HCT116 (cell line): ENCODE data around the gene PICALM. TPM values are rescaled to one million over a fixed set of nuclear protein-coding genes. Genes with fewer than 3 reads are reported as not detected.

Source experiments
- ATAC-seq: fragments of 200-7000 bp; cut with Tn5 transposase; 2 replicates; pipeline ENCODE4 v1.9.1; 2020; ENCODE audit warnings: mild to moderate bottlenecking, moderate library complexity
- BruUV-seq: library from RNA; stranded (reverse); fragments of 400-500 nt; replicated peaks from 2 replicates; lab custom pipeline; 2021; lab: Mats Ljungman, UMichigan
- CTCF ChIA-PET: fragments of 300-600 bp; sonication (Branson Sonifier 250); formaldehyde crosslinking; loops from one replicate; lab custom pipeline; 2021; ENCODE audit warnings: antibody characterized with exemption; lab: Charles Lee
- POLR2A ChIA-PET: fragments of 300-600, 350-600 bp; sonication (Branson Sonifier 250); formaldehyde crosslinking; loops from one replicate; lab custom pipeline; 2021; ENCODE audit warnings: antibody characterized with exemption; lab: Charles Lee
- RAD21 ChIA-PET, 2 experiments: fragments of 300-600 bp; sonication (Branson Sonifier 250); formaldehyde crosslinking; loops; one replicate each; lab custom pipeline; 2023; ENCODE audit warnings: low total read pairs in 2 of 2; ENCODE audit not compliant: uncharacterized antibody in 2 of 2, unreplicated experiment in 2 of 2, low non-redundant PET in 1 of 2; lab: Charles Lee
- DNase-seq: peaks from one replicate; pipeline ENCODE4 v3.0.0-alpha.2; 2010; ENCODE audit warnings: low read depth, low spot score
- H2AFZ ChIP-seq: fragments of 200-600 bp; shearing (Covaris generic), sonication (generic); 2 replicates; pipeline ENCODE4 v1.6.1; 2017; ENCODE audit warnings: low read depth, mixed run types, mixed read lengths, antibody characterized with exemption, low read length; ENCODE audit not compliant: poor library complexity, severe bottlenecking
- H3K27ac ChIP-seq: 2 replicates; pipeline ENCODE4 v1.5.1; 2012; ENCODE audit warnings: low read depth, low read length
- H3K27me3 ChIP-seq: fragments of 200-600 bp; sonication (generic); 2 replicates; pipeline ENCODE4 v1.6.1; 2016; ENCODE audit warnings: mixed run types, low read length, mixed read lengths; ENCODE audit not compliant: insufficient read depth
- H3K36me3 ChIP-seq, 2 experiments: fragments of 200-500 bp in 1 of 2; fragments of 200-600 bp in 1 of 2; sonication (Bioruptor generic) in 1 of 2; sonication (generic) in 1 of 2; 2 replicates each; pipeline versions ENCODE4 v1.5.1 to v1.6.1; 2014 to 2016; ENCODE audit warnings: low read length in 2 of 2, inconsistent platforms in 1 of 2, mixed read lengths in 1 of 2, mixed run types in 1 of 2; ENCODE audit not compliant: insufficient read depth in 2 of 2, control insufficient read depth in 1 of 2
- H3K4me1 ChIP-seq, 2 experiments: fragments of 200-600 bp in 1 of 2; sonication (generic) in 1 of 2; 2 replicates each; pipeline versions ENCODE4 v1.5.1 to v1.6.1; 2012 to 2017; ENCODE audit warnings: low read length in 2 of 2, inconsistent platforms in 1 of 2, mild to moderate bottlenecking in 1 of 2, mixed read lengths in 1 of 2, mixed run types in 1 of 2, moderate library complexity in 1 of 2; ENCODE audit not compliant: insufficient read depth in 2 of 2, control insufficient read depth in 1 of 2
- H3K4me2 ChIP-seq: fragments of 200-600 bp; sonication (generic); 2 replicates; pipeline ENCODE4 v1.6.1; 2017; ENCODE audit warnings: mixed run types, low read length, mixed read lengths
- H3K4me3 ChIP-seq, 2 experiments: fragments of 200-600 bp in 1 of 2; sonication (generic) in 1 of 2; replicated peaks in 1 of 2; 2 replicates each; pipeline ENCODE4 v1.5.1; 2011 to 2016; ENCODE audit warnings: low read length in 2 of 2, control low read depth in 1 of 2, low read depth in 1 of 2, mild to moderate bottlenecking in 1 of 2, mixed read lengths in 1 of 2, mixed run types in 1 of 2
- H3K79me2 ChIP-seq: fragments of 200-600 bp; sonication (generic); 2 replicates; pipeline ENCODE4 v1.6.1; 2017; ENCODE audit warnings: mild to moderate bottlenecking, mixed run types, low read length, moderate library complexity, mixed read lengths; ENCODE audit not compliant: insufficient read depth
- H3K9ac ChIP-seq: fragments of 200-600 bp; sonication (generic); 2 replicates; pipeline ENCODE4 v1.6.1; 2016; ENCODE audit warnings: low read length, mixed read lengths
- H3K9me2 ChIP-seq: fragments of 200-600 bp; sonication (generic), shearing (Covaris generic); 2 replicates; pipeline ENCODE4 v1.6.1; 2017; ENCODE audit warnings: mixed run types, mild to moderate bottlenecking, moderate library complexity; ENCODE audit not compliant: insufficient read depth
- H3K9me3 ChIP-seq, 2 experiments: fragments of 200-500 bp in 1 of 2; fragments of 200-600 bp in 1 of 2; sonication (Bioruptor generic) in 1 of 2; sonication (generic) in 1 of 2; 2 replicates each; pipeline ENCODE4 v1.6.1; 2014 to 2017; ENCODE audit warnings: low read length in 2 of 2, mixed read lengths in 2 of 2, inconsistent platforms in 1 of 2, low read depth in 1 of 2, mild to moderate bottlenecking in 1 of 2, mixed run types in 1 of 2, moderate library complexity in 1 of 2; ENCODE audit not compliant: control insufficient read depth in 1 of 2, insufficient read depth in 1 of 2
- H4K20me1 ChIP-seq: fragments of 200-600 bp; sonication (generic), shearing (Covaris generic); 2 replicates; pipeline ENCODE4 v1.6.1; 2017; ENCODE audit warnings: mixed run types, mild to moderate bottlenecking, moderate library complexity; ENCODE audit not compliant: insufficient read depth
- CTCF ChIP-seq, 3 experiments: fragments of 200-600 bp in 1 of 3; sonication (generic) in 1 of 3; IDR thresholded peaks in 2 of 3; conservative IDR thresholded peaks in 1 of 3; 2 replicates each; pipeline ENCODE4 v1.5.1; 2012 to 2017; ENCODE audit warnings: low read depth in 2 of 3, low read length in 2 of 3, antibody characterized with exemption in 1 of 3, borderline replicate concordance in 1 of 3, control low read depth in 1 of 3, mild to moderate bottlenecking in 1 of 3, mixed read lengths in 1 of 3, mixed run types in 1 of 3, moderate library complexity in 1 of 3; ENCODE audit not compliant: insufficient read depth in 1 of 3
- ELF1 ChIP-seq: IDR thresholded peaks from 2 replicates; pipeline ENCODE4 v1.6.1; 2012; ENCODE audit warnings: low read depth, borderline replicate concordance
- FOSL1 ChIP-seq: IDR thresholded peaks from 2 replicates; pipeline ENCODE4 v1.6.1; 2012; ENCODE audit warnings: low read depth
- RAD21 ChIP-seq: IDR thresholded peaks from 2 replicates; pipeline ENCODE4 v1.6.1; 2012; ENCODE audit warnings: low read depth, mild to moderate bottlenecking
- SP1 ChIP-seq: IDR thresholded peaks from 2 replicates; pipeline ENCODE4 v1.6.1; 2012; ENCODE audit warnings: low read depth
- TCF7L2 ChIP-seq: IDR thresholded peaks from 2 replicates; pipeline ENCODE4 v1.7.0; 2011; ENCODE audit warnings: borderline replicate concordance, inconsistent platforms; ENCODE audit not compliant: insufficient read depth, insufficient read length; ENCODE audit errors: extremely low read depth
- ZBTB33 ChIP-seq: IDR thresholded peaks from 2 replicates; pipeline ENCODE4 v1.6.1; 2011; ENCODE audit warnings: mild to moderate bottlenecking, low read length, moderate library complexity; ENCODE audit not compliant: insufficient replicate concordance; ENCODE audit errors: extremely low read depth
- intact Hi-C: fragments of 100-400 bp; cut with micrococcal nuclease; formaldehyde crosslinking; loops from 2 replicates; pipeline ENCODE4 v1.10.0; 2022
- total RNA-seq: library from RNA; stranded (reverse); gene quantifications from one replicate; pipeline ENCODE4 v1.2.1, GENCODE V29; 2021; ENCODE audit not compliant: unreplicated experiment
- TF ChIP-seq, protein P1 (sequence below): IDR thresholded peaks from 2 replicates; pipeline ENCODE4 v1.6.1; 2012
- TF ChIP-seq, protein P2 (sequence below): IDR thresholded peaks from 2 replicates; pipeline ENCODE4 v1.6.1; 2012; ENCODE audit warnings: low read depth

Gene PICALM
- total RNA-seq, 1 experiment from 2014 or later, result 90.6 TPM

DNA sequence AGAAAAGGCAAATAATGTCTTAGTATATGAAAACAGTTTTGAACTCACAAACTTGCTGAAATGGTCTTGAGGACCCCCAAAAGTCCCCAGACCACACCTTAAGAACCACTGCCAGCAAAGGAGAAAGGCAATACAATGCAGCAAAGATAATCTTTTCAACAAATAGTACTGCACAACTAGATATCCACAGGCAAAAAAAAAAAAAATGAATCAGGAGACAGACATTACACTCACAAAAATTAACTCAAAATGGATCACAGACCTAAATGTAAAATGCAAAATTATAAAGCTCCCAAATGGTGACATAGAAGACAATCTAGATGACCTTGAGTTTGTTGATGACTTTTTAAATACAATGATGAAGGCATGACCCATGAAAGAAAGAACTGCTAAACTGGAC lies 8.3 kb downstream of the PICALM start:
- BruUV-seq, result no TSS peak
- H4K20me1 ChIP-seq, result peaks cover 30% of the 10 kb centered on the region
- no peaks in the 10 kb centered on the region for H3K27me3 ChIP-seq
- no peak overlapping the region for H3K9ac ChIP-seq
- ChIA-PET RAD21 (no interaction called here), POLR2A (no interaction called here), CTCF (no interaction called here)
- H3K36me3 ChIP-seq, result no peaks in the 10 kb centered on the region
- no peak overlapping the region for H3K4me3 ChIP-seq
- H3K9me3 ChIP-seq, result no peaks in the 10 kb centered on the region
- no peak overlapping the region for H2AFZ ChIP-seq
- H3K9me2 ChIP-seq, result no peaks in the 10 kb centered on the region
- H3K4me2 ChIP-seq, result no peak overlapping the region
- no peak overlapping the region for H3K27ac ChIP-seq
- no peak for ATAC-seq
- H3K79me2 ChIP-seq, result peaks cover 99% of the 10 kb centered on the region
- intact Hi-C loops, result no loop called here
- TF ChIP-seq TCF7L2 (no peak), SP1 (no peak), CTCF (IDR thresholded peaks at IDR 0.05 in 2 of 3, conservative IDR thresholded peaks at IDR 0.05 in 1 of 3; ENCODE audit: borderline replicate concordance in 1 of 3, insufficient read depth in 1 of 3, low read depth in 2 of 3, low read length in 2 of 3) (no peak), ZBTB33 (no peak), ELF1 (no peak), RAD21 (no peak), FOSL1 (no peak)
- TF ChIP-seq, protein P1, sequence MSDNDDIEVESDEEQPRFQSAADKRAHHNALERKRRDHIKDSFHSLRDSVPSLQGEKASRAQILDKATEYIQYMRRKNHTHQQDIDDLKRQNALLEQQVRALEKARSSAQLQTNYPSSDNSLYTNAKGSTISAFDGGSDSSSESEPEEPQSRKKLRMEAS, result no peak
- TF ChIP-seq, protein P2, sequence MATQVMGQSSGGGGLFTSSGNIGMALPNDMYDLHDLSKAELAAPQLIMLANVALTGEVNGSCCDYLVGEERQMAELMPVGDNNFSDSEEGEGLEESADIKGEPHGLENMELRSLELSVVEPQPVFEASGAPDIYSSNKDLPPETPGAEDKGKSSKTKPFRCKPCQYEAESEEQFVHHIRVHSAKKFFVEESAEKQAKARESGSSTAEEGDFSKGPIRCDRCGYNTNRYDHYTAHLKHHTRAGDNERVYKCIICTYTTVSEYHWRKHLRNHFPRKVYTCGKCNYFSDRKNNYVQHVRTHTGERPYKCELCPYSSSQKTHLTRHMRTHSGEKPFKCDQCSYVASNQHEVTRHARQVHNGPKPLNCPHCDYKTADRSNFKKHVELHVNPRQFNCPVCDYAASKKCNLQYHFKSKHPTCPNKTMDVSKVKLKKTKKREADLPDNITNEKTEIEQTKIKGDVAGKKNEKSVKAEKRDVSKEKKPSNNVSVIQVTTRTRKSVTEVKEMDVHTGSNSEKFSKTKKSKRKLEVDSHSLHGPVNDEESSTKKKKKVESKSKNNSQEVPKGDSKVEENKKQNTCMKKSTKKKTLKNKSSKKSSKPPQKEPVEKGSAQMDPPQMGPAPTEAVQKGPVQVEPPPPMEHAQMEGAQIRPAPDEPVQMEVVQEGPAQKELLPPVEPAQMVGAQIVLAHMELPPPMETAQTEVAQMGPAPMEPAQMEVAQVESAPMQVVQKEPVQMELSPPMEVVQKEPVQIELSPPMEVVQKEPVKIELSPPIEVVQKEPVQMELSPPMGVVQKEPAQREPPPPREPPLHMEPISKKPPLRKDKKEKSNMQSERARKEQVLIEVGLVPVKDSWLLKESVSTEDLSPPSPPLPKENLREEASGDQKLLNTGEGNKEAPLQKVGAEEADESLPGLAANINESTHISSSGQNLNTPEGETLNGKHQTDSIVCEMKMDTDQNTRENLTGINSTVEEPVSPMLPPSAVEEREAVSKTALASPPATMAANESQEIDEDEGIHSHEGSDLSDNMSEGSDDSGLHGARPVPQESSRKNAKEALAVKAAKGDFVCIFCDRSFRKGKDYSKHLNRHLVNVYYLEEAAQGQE, result no peak
- TF ChIP-seq, all 23 proteins: peak for 0
- DNase-seq, result no peak
- peaks cover 5 to 14% of the 10 kb centered on the region in 2 experiments; a peak in 2 of 4 replicates for H3K4me1 ChIP-seq
